SIG-M5 treated with dmso at 0.1 percent for 504 hours (cell line): ENCODE data around the gene SSTR4.

Source experiments
- DNase-seq: peaks from one replicate; lab custom pipeline; 2025; ENCODE audit not compliant: unreplicated experiment; lab: John Stamatoyannopoulos, UW

SSTR4 gene

DNA sequence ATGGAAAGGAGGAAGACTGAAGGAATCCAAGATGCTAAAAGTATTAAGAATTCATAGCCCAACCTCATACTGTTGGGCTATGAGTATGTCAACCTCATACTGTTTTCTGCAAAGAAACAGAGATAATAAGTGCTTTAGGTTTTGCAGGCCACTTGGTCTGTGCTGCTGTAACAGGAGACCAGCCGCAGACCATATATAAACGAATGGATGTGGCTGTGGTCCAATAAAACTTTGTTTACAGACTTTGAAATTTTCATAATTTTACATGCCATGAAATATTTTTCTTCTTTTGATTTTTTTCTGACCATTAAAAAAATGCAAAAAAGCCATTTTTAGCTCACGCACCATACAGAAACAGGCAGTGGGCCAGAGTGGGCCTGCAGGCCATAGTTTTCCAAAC is 28.1 kb downstream of the SSTR4 start:
- no peak for DNase-seq

GRCh38 chr20:23063581-23063980 is 28.5 kb downstream of the SSTR4 start:
- no peak for DNase-seq

GRCh38 chr20:23065266-23066201 is 30.4 kb downstream of the SSTR4 start:
- no peak for DNase-seq

DNA sequence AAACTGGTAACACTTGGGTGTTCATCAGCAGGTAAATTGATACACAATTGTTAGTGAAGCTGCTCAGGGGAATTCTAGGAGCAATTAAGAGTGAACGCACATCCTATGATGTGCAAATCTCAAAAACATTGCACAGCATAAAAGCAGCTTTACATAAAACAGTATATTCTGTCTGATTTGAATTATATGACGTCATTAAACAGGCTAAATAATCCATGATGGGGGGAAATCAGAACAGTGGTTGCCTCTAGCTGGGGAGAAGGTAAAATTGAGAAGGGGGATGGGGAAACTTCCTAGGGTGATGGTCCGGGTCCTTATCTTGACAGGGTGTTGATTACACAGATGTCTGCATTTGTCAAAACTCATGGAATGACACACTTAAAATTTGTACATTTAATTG is 31.7 kb downstream of the SSTR4 start:
- no peak for DNase-seq

DNA sequence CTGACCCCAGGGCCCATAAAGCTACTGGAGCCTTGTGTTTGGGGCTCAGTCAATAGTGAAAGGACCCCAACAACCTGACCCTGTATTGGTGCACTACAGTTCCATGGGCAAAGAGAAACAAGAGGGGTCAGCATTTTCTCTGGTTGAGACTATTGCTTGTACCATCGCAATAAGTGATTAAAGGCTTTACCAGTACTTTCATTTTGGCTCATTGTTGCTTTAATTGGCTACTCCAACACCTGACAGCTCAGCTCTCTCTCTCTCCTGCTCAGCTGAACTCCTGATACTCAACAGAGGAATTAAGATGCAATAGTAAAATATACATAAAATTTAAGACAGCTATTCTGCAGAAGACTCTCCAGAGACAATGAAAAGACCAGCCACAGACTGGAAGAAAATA is 33.2 kb downstream of the SSTR4 start:
- DNase-seq: no peak

DNA sequence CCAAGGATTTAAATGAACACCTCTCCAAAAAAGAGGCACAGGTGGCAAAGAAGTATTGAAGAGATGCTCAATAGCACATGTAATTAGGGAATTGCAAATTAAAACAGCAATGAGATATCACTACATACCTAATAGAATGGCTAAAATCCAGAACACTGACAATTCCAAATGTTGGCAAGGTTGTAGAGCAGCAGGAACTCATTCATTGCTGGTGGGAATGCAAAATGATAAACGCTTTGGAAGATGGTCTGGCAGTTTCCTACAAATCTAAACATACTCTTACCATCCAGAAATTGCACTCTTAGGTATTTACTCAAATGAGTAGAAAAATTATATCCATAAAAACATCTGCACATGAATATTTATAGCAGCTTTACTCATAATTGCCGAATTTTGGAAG is 34.0 kb downstream of the SSTR4 start:
- DNase-seq: no peak

DNA sequence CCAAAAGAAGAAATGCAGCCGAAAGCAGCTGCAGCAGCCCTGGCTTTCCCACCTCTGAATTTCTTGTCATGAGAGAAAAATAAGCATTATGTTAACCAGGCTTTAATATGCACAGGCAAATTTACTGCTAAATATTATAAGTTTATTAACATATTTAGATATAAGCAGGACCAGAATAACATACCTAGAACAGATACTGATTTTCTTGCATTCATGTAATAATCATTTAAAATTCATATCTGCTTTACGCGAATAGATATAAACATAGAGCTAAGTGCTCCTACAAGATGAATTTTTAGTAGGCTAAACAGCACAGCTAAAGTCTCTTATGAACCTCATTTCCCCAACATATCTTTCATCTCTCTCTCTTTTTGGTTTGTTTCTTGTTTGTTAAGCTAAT is 36.3 kb downstream of the SSTR4 start:
- no peak for DNase-seq

- no peak for DNase-seq
Observed at GRCh38 chr20:23071996-23072395, 36.9 kb downstream of the SSTR4 start.

- no peak for DNase-seq
Observed at GRCh38 chr20:23072892-23073586, 37.9 kb downstream of the SSTR4 start.

GRCh38 chr20:23074052-23074451 is 38.9 kb downstream of the SSTR4 start:
- DNase-seq: no peak

DNA sequence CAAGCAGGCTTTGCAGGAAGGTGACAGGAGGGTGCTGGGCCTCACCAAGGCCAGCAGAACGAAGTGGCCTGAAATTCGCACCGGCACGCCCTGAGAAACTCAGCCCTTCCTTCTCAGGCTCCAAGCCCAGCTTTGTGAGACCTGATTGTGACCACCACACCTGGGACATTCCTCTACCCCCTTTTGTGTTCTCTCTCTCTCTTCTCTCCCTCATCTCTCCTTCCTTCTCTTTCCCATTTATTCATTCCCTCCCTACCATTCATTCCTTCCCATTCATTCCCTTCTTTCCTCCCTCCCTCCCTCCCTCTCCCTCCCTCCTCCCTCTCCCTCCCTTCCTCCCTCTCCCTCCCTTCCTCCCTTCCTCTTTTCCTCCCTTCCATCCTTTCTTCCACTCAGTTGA is 42.2 kb downstream of the SSTR4 start:
- DNase-seq: no peak

DNA sequence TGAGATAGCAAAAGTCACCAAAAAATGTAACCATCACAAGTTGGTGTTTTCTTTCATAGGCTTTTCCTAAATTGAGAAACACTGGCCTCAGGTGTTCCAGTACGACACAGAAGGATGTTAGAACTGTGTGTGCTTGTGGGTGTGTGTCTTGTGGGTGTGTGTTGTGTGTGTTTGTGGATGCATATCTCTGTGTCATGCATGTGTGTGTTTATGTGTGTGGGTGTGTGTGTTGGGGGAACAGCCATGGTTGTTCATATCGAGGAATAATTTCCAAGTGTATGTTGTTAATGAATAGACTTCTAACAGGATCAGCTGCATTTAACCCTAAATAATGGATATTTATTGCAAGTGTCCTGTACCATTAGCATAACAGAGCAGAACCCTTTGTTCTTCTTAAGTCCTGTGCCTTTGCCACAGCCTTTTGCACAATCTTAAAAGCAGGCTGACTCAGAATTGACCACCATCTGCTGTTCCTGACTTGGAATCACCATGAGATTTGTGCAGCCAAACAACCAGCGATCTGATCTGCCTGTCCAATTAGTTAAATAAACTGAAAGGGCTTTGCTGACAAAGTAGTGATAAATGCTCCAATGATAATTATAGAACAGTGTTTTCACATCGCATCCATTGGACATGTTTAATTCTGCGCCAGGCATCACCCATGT is 43.4 kb downstream of the SSTR4 start:
- no peak for DNase-seq

DNA sequence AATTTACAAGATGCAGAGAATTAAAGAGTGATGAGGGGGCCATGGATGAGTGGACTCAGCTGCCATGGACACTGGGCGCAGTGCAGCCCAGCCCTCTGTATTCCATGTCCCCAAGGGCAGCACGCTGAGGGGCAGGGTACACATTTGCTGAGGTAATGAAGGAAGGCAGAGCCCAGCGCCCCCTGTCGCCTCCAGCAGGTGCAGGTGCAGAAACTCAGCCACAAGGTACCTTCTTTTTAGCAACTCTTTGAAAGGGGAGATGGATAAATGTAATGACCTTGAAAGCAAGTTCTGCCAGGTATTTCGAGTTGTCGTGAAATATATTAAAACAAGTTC is 43.9 kb downstream of the SSTR4 start:
- no peak for DNase-seq

DNA sequence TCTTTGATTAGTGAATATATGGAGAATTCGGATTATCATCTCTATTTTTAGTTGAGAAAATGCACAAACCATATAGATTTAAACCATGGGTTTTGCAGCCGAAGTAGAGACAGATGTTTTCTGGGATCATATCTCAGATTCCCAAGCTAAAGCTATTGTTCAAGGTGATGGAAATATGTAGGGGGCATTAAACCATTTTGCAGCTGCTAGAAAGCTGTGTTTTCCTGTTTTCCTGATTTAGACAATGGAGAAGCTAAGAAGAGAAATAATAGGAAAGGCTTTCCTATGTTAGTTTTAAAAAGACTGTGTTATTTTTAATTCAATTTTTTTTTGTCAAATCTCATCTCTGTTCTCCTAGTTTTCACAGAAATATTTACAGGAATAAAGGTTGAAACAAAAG is 44.8 kb downstream of the SSTR4 start:
- no peak for DNase-seq

DNA sequence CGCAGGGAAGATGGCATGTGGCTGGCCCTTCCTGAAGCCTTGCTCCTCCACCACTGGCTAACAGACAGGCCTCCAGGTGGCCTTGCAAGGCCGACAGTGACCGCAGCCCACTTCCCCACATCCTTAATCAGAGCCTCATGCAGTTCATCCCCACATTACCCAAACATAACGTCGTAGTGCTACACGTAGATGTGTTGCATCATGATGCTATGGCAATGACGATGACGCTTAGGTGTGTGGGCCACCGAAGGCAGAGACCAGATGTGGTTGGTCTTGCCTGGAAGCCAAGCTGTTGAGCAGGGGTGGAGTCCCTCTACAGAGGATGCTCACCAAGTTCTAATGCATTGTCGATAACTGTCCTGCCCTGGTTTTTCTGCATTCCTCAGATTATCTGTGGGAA is 45.4 kb downstream of the SSTR4 start:
- DNase-seq: no peak

- peak; percentile 74 for DNase-seq
Observed at GRCh38 chr20:23081263-23081819, 46.2 kb downstream of the SSTR4 start.

DNA sequence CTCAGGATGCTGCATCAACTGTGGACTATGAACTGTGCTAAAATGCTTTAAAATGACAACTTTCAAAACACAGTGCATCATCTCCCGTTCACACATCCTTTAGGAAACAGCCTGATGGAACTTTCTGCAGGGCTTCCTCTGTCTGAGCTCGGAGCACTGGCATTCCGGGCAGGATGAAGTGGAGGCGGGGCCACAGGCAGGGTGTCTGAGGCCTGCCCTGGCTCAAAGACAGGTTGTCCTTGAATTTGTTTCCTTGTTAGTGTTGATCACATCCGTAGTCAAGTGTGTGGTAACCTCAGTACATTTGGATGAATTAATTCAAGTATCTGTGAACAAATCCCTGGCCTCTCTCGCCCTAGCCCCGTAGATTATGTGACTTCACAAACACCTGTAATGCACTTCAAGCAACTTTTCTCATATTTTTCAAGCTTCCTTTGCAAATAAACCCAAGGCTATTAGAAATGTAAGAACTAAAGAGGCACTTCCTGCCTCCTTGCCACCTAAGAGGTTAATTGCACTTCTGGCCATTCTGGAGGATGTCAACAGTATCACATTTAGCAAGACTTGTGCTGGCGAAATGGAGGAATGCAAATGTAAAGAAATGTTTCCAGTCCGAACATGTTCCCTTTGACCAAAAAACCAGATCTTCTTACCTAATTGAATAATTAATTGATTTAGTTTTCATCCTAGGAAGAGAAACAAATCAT is 47.9 kb downstream of the SSTR4 start:
- peak; percentile 31 for DNase-seq

- no peak for DNase-seq
Observed at GRCh38 chr20:23083553-23084220, 48.6 kb downstream of the SSTR4 start.

DNA sequence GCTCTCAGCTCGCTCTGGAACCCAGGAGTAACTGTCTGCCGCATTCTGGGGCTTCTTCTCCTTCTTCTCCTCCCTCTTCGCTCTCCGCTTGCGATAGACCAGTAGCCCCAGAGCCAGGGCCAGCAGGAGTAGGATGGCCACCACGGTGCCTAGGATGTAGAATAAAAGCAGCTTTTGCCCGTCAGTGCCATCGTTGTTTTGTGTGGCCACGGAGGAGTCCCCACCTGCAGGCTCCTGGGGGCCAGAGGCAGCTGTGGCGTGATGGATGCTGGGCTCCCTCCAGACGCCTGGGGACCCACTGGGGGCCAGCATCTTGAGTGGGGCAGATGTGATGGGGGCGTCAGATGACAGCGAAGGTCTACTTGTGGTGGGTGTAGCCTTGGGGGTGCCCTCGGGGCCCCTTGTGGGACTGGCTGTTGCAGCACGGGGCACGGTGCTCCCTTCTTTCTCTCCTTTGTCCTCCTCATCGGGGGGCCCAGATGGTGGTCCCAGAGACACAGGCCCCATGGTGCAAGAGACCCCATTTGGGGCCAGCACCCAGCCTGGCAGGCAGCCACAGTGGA is 49.3 kb downstream of the SSTR4 start:
- no peak for DNase-seq

DNA sequence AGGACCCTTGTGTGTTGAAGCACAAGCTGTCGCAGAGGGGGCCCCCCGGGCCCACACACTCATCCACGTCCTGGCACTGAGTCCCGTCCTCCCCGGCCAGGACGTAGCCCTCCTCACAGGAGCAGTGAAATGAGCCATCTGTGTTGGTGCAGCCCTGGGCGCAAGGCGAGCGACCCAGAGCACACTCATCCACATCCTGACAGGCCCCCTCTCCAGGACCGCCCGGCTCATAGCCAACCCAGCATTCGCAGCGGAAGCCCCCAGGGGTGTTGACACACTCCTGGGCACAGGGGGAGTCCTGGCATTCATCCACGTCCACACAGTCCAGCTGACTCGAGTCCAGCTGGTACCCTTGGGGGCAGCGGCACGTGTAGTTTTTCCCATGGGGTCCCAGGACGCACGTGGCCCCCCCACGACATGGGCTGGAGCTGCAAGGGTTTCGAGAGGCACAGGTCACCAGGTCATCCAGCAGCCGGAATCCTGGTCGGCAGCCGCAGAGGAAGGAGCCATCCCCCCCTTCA is 49.8 kb downstream of the SSTR4 start:
- DNase-seq: peak; percentile 52
